ENCODE data around the gene TPD52L2. TPM values are rescaled to one million over a fixed set of nuclear protein-coding genes. Genes with fewer than 3 reads are reported as not detected.
A peak's percentile ranks its signal among the peaks of the same experiment; 100 is the strongest.
"Not testable (repeated sequence)": the region's sequence is repeated elsewhere in the genome, so short reads cannot be mapped to it uniquely, and the experiment has no call there.

The TPD52L2 gene
- total and polyA plus RNA-seq, 8 donors, result 82.6 to 116 (median 87.0) TPM

GRCh38 chr20:63877755-63878470 lies 12.8 kb downstream of the TPD52L2 start:
- no peaks in the 10 kb centered on the region for H3K27me3 ChIP-seq
- H3K9me3 ChIP-seq, result no peaks in the 10 kb centered on the region
- H3K36me3 ChIP-seq, result peaks cover 0 to 92% of the 10 kb centered on the region in 2 donors
- intact Hi-C loops (cut with DNase I), result no loop called here
- DNase-seq, result no peak
- ATAC-seq, result no peak
- no peak overlapping the region for H3K4me3 ChIP-seq
- TF ChIP-seq CTCF (IDR thresholded peaks at IDR 0.05), result no peak
- H3K27ac ChIP-seq, result no peak overlapping the region
- peaks cover 0 to 42% of the 10 kb centered on the region in 2 donors for H3K4me1 ChIP-seq

- Histone ChIP-seq H3K4me1 (peaks cover 0 to 31% of the 10 kb centered on the region in 2 donors), H3K36me3 (peaks cover 0 to 92% of the 10 kb centered on the region in 2 donors), H3K4me3 (no peak overlapping the region), H3K27ac (no peak overlapping the region), H3K27me3 (no peaks in the 10 kb centered on the region), H3K9me3 (no peaks in the 10 kb centered on the region)
- intact Hi-C loops (cut with DNase I), result no loop called here
- ATAC-seq, result no peak
- no peak for TF ChIP-seq CTCF (IDR thresholded peaks at IDR 0.05)
- DNase-seq, result no peak
Measured at GRCh38 chr20:63878899-63879663, 14.0 kb downstream of the TPD52L2 start.

GRCh38 chr20:63880901-63881300 lies 15.8 kb downstream of the TPD52L2 start:
- H3K27ac ChIP-seq; ATAC-seq; H3K9me3 ChIP-seq; H3K4me3 ChIP-seq; intact Hi-C loops (cut with DNase I); DNase-seq; H3K27me3 ChIP-seq: not testable (repeated sequence)
- Histone ChIP-seq H3K36me3 (peaks cover 0 to 92% of the 10 kb centered on the region in 2 donors), H3K4me1 (peaks cover 0 to 22% of the 10 kb centered on the region in 2 donors)

- ATAC-seq (no peak), DNase-seq (peak in 1 of 4 donors; percentile 38)
- H3K36me3 ChIP-seq, result peaks cover 0 to 92% of the 10 kb centered on the region in 2 donors
- no peak overlapping the region for H3K27ac ChIP-seq
- peaks cover 0 to 16% of the 10 kb centered on the region in 2 donors for H3K4me1 ChIP-seq
- no peak overlapping the region for H3K4me3 ChIP-seq
- TF ChIP-seq CTCF (IDR thresholded peaks at IDR 0.05), result no peak
- intact Hi-C loops (cut with DNase I), result no loop called here
- H3K27me3 ChIP-seq, result no peaks in the 10 kb centered on the region
- H3K9me3 ChIP-seq, result no peaks in the 10 kb centered on the region
Measured at GRCh38 chr20:63881451-63882226, 16.6 kb downstream of the TPD52L2 start.

GRCh38 chr20:63882257-63883200 lies 17.5 kb downstream of the TPD52L2 start:
- no peak for ATAC-seq
- Histone ChIP-seq H3K27ac (no peak overlapping the region), H3K4me3 (no peak overlapping the region), H3K27me3 (no peaks in the 10 kb centered on the region), H3K36me3 (peaks cover 0 to 92% of the 10 kb centered on the region in 2 donors), H3K4me1 (peaks cover 0 to 14% of the 10 kb centered on the region in 2 donors), H3K9me3 (no peaks in the 10 kb centered on the region)
- DNase-seq, result peak in 1 of 4 donors; percentile 59
- intact Hi-C loops (cut with DNase I), result no loop called here
- TF ChIP-seq CTCF (IDR thresholded peaks at IDR 0.05), result no peak
